Panc1 (cell line): ENCODE data around the gene SAP130. TPM values are rescaled to one million over a fixed set of nuclear protein-coding genes. Genes with fewer than 3 reads are reported as not detected.
"Not testable (repeated sequence)": the region's sequence is repeated elsewhere in the genome, so short reads cannot be mapped to it uniquely, and the experiment has no call there.

ENCODE experiments used
- ATAC-seq: fragments of 200-7000 bp; cut with Tn5 transposase; 2 replicates; pipeline ENCODE4 v1.9.1; 2020; ENCODE audit warnings: mild to moderate bottlenecking, moderate library complexity
- BruUV-seq: library from RNA; stranded (reverse); fragments of 400-500 nt; replicated peaks from 2 replicates; lab custom pipeline; 2021; lab: Mats Ljungman, UMichigan
- CTCF ChIA-PET: fragments of 300-600 bp; sonication (Branson Sonifier 250); formaldehyde crosslinking; loops from one replicate; lab custom pipeline; 2022; ENCODE audit warnings: antibody characterized with exemption; lab: Charles Lee
- POLR2A ChIA-PET: fragments of 300-600 bp; sonication (Branson Sonifier 250); formaldehyde crosslinking; loops from one replicate; lab custom pipeline; 2022; ENCODE audit warnings: antibody characterized with exemption; lab: Charles Lee
- DNase-seq: peaks from one replicate; pipeline ENCODE4 v3.0.0-alpha.2; 2010; ENCODE audit warnings: low read depth, low spot score
- H3K27ac ChIP-seq: 2 replicates; pipeline ENCODE4 v1.5.1; 2011; ENCODE audit warnings: mild to moderate bottlenecking, low read length, inconsistent platforms
- H3K27me3 ChIP-seq: fragments of 200-500 bp; sonication (Bioruptor generic); 2 replicates; pipeline ENCODE4 v1.6.0; 2014; ENCODE audit warnings: low read length, inconsistent platforms; ENCODE audit not compliant: control insufficient read depth, insufficient read depth
- H3K36me3 ChIP-seq: fragments of 200-500 bp; sonication (Bioruptor generic); 2 replicates; pipeline ENCODE4 v1.5.1; 2014; ENCODE audit warnings: inconsistent platforms, mild to moderate bottlenecking, low read length, moderate library complexity; ENCODE audit not compliant: control insufficient read depth, insufficient read depth
- H3K4me1 ChIP-seq: 2 replicates; pipeline ENCODE4 v1.5.1; 2011; ENCODE audit warnings: inconsistent platforms, mild to moderate bottlenecking, low read length, moderate library complexity; ENCODE audit not compliant: control insufficient read depth, insufficient read depth
- H3K4me3 ChIP-seq, 2 experiments: 2 replicates each; pipeline ENCODE4 v1.5.1; 2011 to 2012; ENCODE audit warnings: low read depth in 2 of 2, low read length in 2 of 2, mild to moderate bottlenecking in 2 of 2, inconsistent platforms in 1 of 2, moderate library complexity in 1 of 2
- H3K9me3 ChIP-seq: fragments of 200-500 bp; sonication (Bioruptor generic); 2 replicates; pipeline ENCODE4 v1.5.1; 2014; ENCODE audit warnings: low read depth, mild to moderate bottlenecking, inconsistent platforms, low read length, moderate library complexity; ENCODE audit not compliant: control insufficient read depth, insufficient read depth
- CTCF ChIP-seq: fragments of 450-650 bp; IDR thresholded peaks from 2 replicates; pipeline ENCODE4 v1.5.1; 2017; ENCODE audit warnings: mild to moderate bottlenecking
- POLR2AphosphoS5 ChIP-seq: IDR thresholded peaks from 2 replicates; pipeline ENCODE4 v1.6.1; 2012; ENCODE audit warnings: mild to moderate bottlenecking, low read depth, low read length, moderate library complexity
- REST ChIP-seq, 2 experiments: IDR thresholded peaks; 2 replicates each; pipeline ENCODE4 v1.6.1; 2011 to 2012; ENCODE audit warnings: low read depth in 2 of 2, control low read depth in 1 of 2, low read length in 1 of 2, mild to moderate bottlenecking in 1 of 2, moderate library complexity in 1 of 2; ENCODE audit not compliant: insufficient read depth in 1 of 2
- SIN3A ChIP-seq: IDR thresholded peaks from 2 replicates; pipeline ENCODE4 v1.6.1; 2012; ENCODE audit warnings: low read depth, mild to moderate bottlenecking, low read length, moderate library complexity, borderline replicate concordance; ENCODE audit not compliant: insufficient read depth
- TCF7L2 ChIP-seq: IDR thresholded peaks from 2 replicates; pipeline ENCODE4 v1.6.1; 2011; ENCODE audit warnings: mild to moderate bottlenecking, low read depth, low read length, inconsistent platforms
- in situ Hi-C: cut with HindIII; loops from 2 replicates; pipeline ENCODE4 v1.10.0; 2016; ENCODE audit warnings: low sequenced_read_pairs, low pct_unique_long_range_greater_than_20kb
- intact Hi-C: fragments of 100-400 bp; cut with micrococcal nuclease; formaldehyde crosslinking; loops from one replicate; pipeline ENCODE4 v1.10.0; 2022; ENCODE audit not compliant: unreplicated experiment
- total RNA-seq: library from RNA; stranded (reverse); gene quantifications from one replicate; pipeline ENCODE4 v1.2.1, GENCODE V29; 2021; ENCODE audit not compliant: unreplicated experiment

SAP130 gene
- total RNA-seq, 1 experiment from 2014 or later = 34.6 TPM

GRCh38 chr2:127910415-127910814 lies 117.4 kb downstream of the SAP130 start:
- 0 out of 2 replicates have a peak, but pooled peaks cover 6% of the 10 kb centered on the region for H3K4me1 ChIP-seq
- H3K9me3 ChIP-seq = no peaks in the 10 kb centered on the region
- in situ Hi-C loops = no loop called here
- ATAC-seq (no peak), DNase-seq (no peak)
- BruUV-seq = no TSS peak
- no peak overlapping the region for H3K4me3 ChIP-seq
- POLR2A ChIA-PET = no interaction called here
- intact Hi-C loops = no loop called here
- TF ChIP-seq SIN3A = no peak
- no peak for TF ChIP-seq CTCF
- TF ChIP-seq POLR2AphosphoS5 = no peak
- no peak for TF ChIP-seq REST (IDR thresholded peaks at IDR 0.05; ENCODE audit: insufficient read depth in 1 of 2, low read depth in 2 of 2, low read length in 1 of 2)
- TF ChIP-seq TCF7L2 = no peak
- CTCF ChIA-PET = no interaction called here
- H3K27me3 ChIP-seq = no peaks in the 10 kb centered on the region
- H3K36me3 ChIP-seq = no peaks in the 10 kb centered on the region
- no peak overlapping the region for H3K27ac ChIP-seq

- DNase-seq (no peak), ATAC-seq (peak; percentile 43)
- Histone ChIP-seq H3K9me3 (no peaks in the 10 kb centered on the region), H3K4me1 (0 out of 2 replicates have a peak, but pooled peaks cover 5% of the 10 kb centered on the region), H3K36me3 (no peaks in the 10 kb centered on the region), H3K27ac (no peak overlapping the region), H3K4me3 (no peak overlapping the region), H3K27me3 (no peaks in the 10 kb centered on the region)
- intact Hi-C loops = no loop called here
- CTCF ChIA-PET = interaction anchor here (0.5 kb wide), 1 partner anchor 37 kb away, joined by 7 read pairs; no protein-coding TSS in a partner anchor
- POLR2A ChIA-PET = interaction anchor here (0.6 kb wide), 1 partner anchor 12 kb away, joined by 3 read pairs; no protein-coding TSS in a partner anchor
- in situ Hi-C loops = no loop called here
- no TSS peak for BruUV-seq
- TF ChIP-seq REST (IDR thresholded peaks at IDR 0.05; ENCODE audit: insufficient read depth in 1 of 2, low read depth in 2 of 2, low read length in 1 of 2) (no peak), TCF7L2 (no peak), CTCF (no peak), POLR2AphosphoS5 (no peak), SIN3A (no peak)
Observed at GRCh38 chr2:127909019-127909418, 118.8 kb downstream of the SAP130 start.

GRCh38 chr2:127907733-127908400 lies 120.0 kb downstream of the SAP130 start:
- H3K27ac ChIP-seq, H3K27me3 ChIP-seq, CTCF ChIA-PET, ATAC-seq, H3K36me3 ChIP-seq, H3K4me1 ChIP-seq, H3K4me3 ChIP-seq, BruUV-seq, H3K9me3 ChIP-seq, in situ Hi-C loops, DNase-seq, intact Hi-C loops: not testable (repeated sequence)
- POLR2A ChIA-PET = interaction anchor here (0.6 kb wide), 1 partner anchor 120 kb away, joined by 9 read pairs; the partner anchor contains the start of gene SAP130
